ENCODE measurements around the gene LARP1.

The LARP1 gene

DNA sequence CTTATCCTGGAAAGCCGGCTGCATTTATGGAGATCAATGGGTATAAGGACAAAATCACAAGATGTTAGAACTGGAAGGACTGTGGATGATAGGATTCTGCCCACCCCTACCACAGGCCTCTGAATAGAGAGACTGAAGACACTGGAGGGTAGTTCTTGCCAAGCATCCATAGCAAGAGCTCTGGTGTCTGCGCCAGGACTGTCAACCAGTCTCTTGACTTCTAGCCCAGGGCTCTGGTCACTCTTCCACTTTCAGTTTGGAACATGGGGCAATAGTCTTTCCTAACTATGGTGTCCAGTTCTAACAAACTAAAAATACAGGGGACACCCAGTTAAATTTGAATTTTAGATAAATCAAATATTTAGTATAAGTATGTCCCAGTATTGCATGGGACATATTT lies 23.4 kb downstream of the LARP1 start:
- no peak for DNase-seq (ENCODE audit: low spot score)

DNA sequence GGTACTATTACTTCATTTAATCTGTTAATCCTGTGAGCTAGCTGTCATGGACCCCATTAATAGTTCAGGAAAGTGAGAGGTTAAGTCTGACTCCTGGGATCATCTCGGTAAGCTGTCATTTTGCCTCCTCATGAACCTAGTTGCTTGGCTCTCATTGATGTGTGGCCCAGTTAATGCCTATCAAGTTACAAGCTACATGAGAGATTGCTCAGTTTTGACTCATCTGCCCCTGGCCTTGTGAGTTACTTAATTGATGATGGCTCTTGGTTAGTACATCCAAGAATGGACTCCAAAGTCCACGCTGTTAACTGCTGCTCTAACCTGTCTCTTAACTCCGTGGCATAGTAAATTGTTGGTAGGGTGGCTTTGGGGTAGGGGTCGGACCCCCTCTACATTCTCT lies 23.9 kb downstream of the LARP1 start:
- no peak for DNase-seq (ENCODE audit: low spot score)
- TF ChIP-seq CTCF (IDR thresholded peaks at IDR 0.05; ENCODE audit: extremely low read depth, missing control alignments): no peak

More for the DNA sequence above, 23.4 kb downstream of the LARP1 start:
- TF ChIP-seq CTCF (IDR thresholded peaks at IDR 0.05; ENCODE audit: extremely low read depth, missing control alignments): no peak

GRCh38 chr5:154780128-154780527 lies 25.0 kb downstream of the LARP1 start:
- no peak for TF ChIP-seq CTCF (IDR thresholded peaks at IDR 0.05; ENCODE audit: extremely low read depth, missing control alignments)
- DNase-seq (ENCODE audit: low spot score): no peak

GRCh38 chr5:154782326-154782725 lies 27.1 kb downstream of the LARP1 start:
- no peak for TF ChIP-seq CTCF (IDR thresholded peaks at IDR 0.05; ENCODE audit: extremely low read depth, missing control alignments)
- DNase-seq (ENCODE audit: low spot score): no peak

DNA sequence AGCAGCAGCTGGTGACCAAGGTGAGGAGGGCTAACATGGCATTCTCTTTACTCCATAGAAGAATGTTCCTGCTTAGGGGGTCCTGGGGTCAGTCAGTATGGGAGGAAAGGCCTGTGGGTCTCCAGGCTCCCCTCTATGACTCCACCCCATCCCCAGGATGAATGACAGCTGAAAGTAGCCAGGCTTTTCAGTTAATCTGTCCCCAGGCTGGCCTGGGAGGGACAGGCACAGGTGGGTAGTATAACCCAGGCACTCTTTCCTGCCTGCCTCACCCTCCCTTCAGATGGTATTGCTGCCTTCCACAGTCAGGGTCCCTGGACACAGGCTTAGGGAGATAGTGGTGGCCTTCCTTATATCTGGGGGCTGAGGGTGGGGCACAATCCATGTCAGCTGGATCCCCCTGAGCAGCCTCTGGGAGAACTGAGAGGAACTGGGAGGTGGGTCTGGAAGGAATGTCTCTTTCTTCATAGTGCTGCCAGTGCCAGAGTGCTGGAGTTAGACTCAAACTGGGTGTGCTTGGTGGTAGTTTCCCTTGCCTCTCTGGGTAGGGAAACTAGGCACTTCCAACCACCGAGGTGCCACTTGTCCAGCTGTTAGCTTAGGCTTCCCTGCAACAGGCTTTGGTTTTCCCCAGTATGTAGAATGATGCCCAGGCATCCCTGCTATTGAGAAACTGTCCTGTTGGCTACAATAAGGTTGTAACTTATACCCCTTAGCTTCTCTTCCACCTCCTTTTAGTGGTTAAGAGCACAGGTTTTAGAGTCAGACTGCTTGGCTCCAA lies 27.8 kb downstream of the LARP1 start:
- DNase-seq (ENCODE audit: low spot score): no peak
- TF ChIP-seq CTCF (IDR thresholded peaks at IDR 0.05; ENCODE audit: extremely low read depth, missing control alignments): no peak

- DNase-seq (ENCODE audit: low spot score): no peak
- no peak for TF ChIP-seq CTCF (IDR thresholded peaks at IDR 0.05; ENCODE audit: extremely low read depth, missing control alignments)
Measured at GRCh38 chr5:154783774-154784460, 28.7 kb downstream of the LARP1 start.

DNA sequence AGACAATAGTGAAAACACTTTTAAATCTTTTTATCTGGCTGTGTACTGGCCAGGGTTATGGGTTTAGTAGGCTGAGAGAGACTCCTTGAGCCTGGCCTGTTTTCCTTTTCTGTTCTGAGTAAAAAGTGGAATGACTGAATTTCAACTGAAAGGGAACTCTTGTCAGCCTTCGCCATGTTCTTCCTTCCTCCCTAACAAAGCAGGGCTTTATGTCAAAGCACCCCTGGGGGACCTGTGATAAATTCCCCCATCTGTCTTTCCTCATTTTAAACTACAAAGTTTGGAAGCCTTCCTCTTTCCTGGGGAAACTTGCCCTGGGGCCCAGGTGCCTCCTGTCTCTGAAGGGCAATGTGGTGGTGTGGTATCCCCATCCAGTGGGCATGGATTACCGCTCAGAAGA lies 29.7 kb downstream of the LARP1 start:
- TF ChIP-seq CTCF (IDR thresholded peaks at IDR 0.05; ENCODE audit: extremely low read depth, missing control alignments): no peak
- DNase-seq (ENCODE audit: low spot score): no peak

All from GM20000 (cell line).